Fibroblast of lung (primary cell): ENCODE measurements around the gene IMPDH1.

Experiments used
- EZH2 ChIP-seq: IDR thresholded peaks from 2 replicates; pipeline ENCODE4 v1.5.1; 2012; ENCODE audit warnings: low read length, control low read depth, mild to moderate bottlenecking; ENCODE audit errors: missing control alignments
- TF ChIP-seq, protein P1 (sequence below), 2 donors: IDR thresholded peaks in 1 of 2; conservative IDR thresholded peaks in 1 of 2; 1 replicate in 1 of 2; 2 replicates in 1 of 2; pipeline ENCODE4 v1.5.1; 2011 to 2012; ENCODE audit warnings: low read length in 2 of 2, control low read depth in 1 of 2, inconsistent platforms in 1 of 2, low read depth in 1 of 2, mild to moderate bottlenecking in 1 of 2

DNA sequence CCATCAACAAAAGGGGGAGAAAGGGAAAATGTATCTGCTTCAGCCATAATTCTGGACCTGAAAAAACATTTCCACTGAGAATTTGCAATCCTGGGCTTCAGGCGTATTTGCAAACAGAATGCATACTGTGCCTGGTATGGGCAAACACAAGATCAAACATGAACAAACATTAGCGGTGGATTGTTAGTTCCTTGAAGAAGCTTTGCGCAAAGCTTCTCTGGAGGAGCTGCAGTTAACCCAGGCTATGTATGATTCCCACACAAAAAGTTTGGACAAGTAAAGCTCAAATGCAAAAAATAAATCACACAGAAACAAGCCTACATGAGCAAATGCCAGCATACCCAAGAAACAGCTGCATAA is 25.5 kb upstream of the IMPDH1 start:
- TF ChIP-seq, protein P1, sequence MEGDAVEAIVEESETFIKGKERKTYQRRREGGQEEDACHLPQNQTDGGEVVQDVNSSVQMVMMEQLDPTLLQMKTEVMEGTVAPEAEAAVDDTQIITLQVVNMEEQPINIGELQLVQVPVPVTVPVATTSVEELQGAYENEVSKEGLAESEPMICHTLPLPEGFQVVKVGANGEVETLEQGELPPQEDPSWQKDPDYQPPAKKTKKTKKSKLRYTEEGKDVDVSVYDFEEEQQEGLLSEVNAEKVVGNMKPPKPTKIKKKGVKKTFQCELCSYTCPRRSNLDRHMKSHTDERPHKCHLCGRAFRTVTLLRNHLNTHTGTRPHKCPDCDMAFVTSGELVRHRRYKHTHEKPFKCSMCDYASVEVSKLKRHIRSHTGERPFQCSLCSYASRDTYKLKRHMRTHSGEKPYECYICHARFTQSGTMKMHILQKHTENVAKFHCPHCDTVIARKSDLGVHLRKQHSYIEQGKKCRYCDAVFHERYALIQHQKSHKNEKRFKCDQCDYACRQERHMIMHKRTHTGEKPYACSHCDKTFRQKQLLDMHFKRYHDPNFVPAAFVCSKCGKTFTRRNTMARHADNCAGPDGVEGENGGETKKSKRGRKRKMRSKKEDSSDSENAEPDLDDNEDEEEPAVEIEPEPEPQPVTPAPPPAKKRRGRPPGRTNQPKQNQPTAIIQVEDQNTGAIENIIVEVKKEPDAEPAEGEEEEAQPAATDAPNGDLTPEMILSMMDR (conservative IDR thresholded peaks at IDR 0.05 in 1 of 2, IDR thresholded peaks at IDR 0.05 in 1 of 2; ENCODE audit: low read depth in 1 of 2, low read length in 2 of 2): no peak
- TF ChIP-seq EZH2: no peak
